ENCODE data around the gene ZFYVE9. TPM values are rescaled to one million over a fixed set of nuclear protein-coding genes. Genes with fewer than 3 reads are reported as not detected.
"Not testable (repeated sequence)": the region's sequence is repeated elsewhere in the genome, so short reads cannot be mapped to it uniquely, and the experiment has no call there.

Gene ZFYVE9
- polyA plus RNA-seq (2011; rRNA removed) = 9.8 and 18.2 TPM in 2 replicates
- 18.4 and 20.4 TPM in 2 replicates for polyA minus RNA-seq (2011; rRNA and poly(A)+ RNA removed)

DNA sequence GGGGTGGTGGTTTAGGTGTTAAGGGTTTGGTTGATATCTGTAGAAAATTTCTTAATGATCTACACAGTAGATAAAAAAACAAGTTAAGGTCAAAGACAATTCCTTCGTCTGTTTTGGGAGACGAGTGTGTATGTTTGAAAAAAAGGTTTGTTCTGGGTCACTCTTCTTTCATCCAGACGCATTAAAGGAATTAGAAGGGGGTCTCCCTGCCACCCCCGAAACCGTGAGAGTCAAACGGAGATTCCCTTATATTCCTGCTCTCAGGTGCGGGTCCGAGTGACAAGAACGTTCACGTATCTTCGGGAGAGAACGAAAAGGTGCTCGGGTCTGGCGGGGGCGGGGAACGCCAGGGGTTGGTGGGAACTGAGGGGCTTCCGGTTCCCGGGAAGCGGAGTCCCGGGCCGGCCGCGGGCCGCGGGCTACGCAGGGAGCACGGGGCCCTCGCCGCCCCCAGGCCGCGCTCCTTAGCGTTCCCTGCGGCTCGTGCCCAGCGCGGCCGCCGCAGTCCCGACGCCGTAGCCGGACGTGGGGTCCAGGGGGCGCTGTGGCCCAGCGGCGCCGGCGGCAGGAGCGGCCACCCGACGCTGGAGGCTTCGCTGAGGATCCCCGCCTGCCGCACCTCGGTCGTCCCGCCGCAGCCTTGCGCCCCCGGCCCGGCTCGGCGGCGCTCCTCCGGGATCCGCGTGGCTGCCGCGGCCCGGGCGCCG lies at the start of gene ZFYVE9:
TSS of gene ZFYVE9 (plus strand) at position 577 of the 707 bp plus-strand sequence. CDS start 91,118 bp downstream, outside the sequence.
- ChIA-PET CTCF (interaction anchor here (0.5 to 1.5 kb wide), 14 partner anchors 10 to 552 kb away, joined by 3 to 9 read pairs (median 4); no protein-coding TSS in a partner anchor), POLR2A (no interaction called here)
- TF ChIP-seq, protein P1, sequence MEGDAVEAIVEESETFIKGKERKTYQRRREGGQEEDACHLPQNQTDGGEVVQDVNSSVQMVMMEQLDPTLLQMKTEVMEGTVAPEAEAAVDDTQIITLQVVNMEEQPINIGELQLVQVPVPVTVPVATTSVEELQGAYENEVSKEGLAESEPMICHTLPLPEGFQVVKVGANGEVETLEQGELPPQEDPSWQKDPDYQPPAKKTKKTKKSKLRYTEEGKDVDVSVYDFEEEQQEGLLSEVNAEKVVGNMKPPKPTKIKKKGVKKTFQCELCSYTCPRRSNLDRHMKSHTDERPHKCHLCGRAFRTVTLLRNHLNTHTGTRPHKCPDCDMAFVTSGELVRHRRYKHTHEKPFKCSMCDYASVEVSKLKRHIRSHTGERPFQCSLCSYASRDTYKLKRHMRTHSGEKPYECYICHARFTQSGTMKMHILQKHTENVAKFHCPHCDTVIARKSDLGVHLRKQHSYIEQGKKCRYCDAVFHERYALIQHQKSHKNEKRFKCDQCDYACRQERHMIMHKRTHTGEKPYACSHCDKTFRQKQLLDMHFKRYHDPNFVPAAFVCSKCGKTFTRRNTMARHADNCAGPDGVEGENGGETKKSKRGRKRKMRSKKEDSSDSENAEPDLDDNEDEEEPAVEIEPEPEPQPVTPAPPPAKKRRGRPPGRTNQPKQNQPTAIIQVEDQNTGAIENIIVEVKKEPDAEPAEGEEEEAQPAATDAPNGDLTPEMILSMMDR (IDR thresholded peaks at IDR 0.05; ENCODE audit: insufficient read depth, low read depth, low read length) = peak; percentile 35
- Histone ChIP-seq H3K4me3 (ENCODE audit: low read depth, low read length) (peak within 1 kb of the TSS; percentile 67), H3K27me3 (ENCODE audit: control insufficient read depth, insufficient read depth, low read length) (no peaks in the 10 kb centered on the region), H3K36me3 (ENCODE audit: control insufficient read depth, insufficient read depth, low read length) (no peaks in the 10 kb centered on the region)
- no peak for DNase-seq (ENCODE audit: low read depth)

DNA sequence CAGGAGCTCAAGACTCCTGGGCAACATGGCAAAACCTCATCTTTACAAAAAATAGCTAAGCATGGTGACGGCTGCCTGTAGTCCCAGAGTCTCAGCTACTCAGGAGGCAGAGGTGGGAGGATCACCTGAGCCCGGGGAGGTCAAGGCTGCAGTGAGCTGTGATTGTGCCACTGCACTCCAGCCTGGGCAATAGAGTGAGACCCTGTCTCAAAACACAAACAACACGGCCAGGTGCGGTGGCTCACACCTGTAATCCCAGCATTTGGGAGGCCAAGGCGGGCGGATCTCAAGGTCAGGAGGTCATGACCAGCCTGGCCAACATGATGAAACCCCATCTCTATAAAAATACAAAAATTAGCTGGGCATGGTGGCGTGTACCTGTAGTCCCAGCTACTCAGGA lies 47.6 kb upstream of the ZFYVE9 start:
- H3K36me3 ChIP-seq (ENCODE audit: control insufficient read depth, insufficient read depth, low read length); DNase-seq (ENCODE audit: low read depth); CTCF ChIA-PET; POLR2A ChIA-PET; H3K4me3 ChIP-seq (ENCODE audit: low read depth, low read length); H3K27me3 ChIP-seq (ENCODE audit: control insufficient read depth, insufficient read depth, low read length): not testable (repeated sequence)

DNA sequence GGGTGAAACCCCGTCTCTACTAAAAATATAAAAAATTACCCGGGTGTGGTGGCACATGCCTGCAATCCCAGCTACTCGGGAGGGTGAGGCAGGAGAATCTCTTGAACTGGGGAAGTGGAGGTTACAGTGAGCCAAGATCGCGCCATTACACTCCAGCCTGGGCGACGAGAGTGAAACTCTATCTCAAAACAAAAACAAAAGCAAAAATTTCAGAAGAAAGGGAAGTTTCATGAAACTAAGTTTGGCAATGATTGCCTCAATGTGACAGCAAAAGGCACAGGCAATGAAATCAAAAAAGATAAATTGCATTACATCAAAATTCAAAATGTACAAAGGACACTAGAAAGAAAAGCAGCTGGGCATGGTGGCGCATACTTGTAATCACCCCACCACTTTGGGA lies 45.7 kb upstream of the ZFYVE9 start:
- POLR2A ChIA-PET = no interaction called here
- no peak for DNase-seq (ENCODE audit: low read depth)
- no peak overlapping the region for H3K4me3 ChIP-seq (ENCODE audit: low read depth, low read length)
- H3K27me3 ChIP-seq (ENCODE audit: control insufficient read depth, insufficient read depth, low read length) = no peaks in the 10 kb centered on the region
- TF ChIP-seq, protein P1 (IDR thresholded peaks at IDR 0.05; ENCODE audit: insufficient read depth, low read depth, low read length) = no peak
- CTCF ChIA-PET = no interaction called here
- H3K36me3 ChIP-seq (ENCODE audit: control insufficient read depth, insufficient read depth, low read length) = peaks cover 1% of the 10 kb centered on the region; the same call in 1 of the 2 replicates

- POLR2A ChIA-PET = no interaction called here
- CTCF ChIA-PET = no interaction called here
- DNase-seq (ENCODE audit: low read depth) = no peak
These were observed 43.6 kb upstream of the ZFYVE9 start for GRCh38 chr1:52098139-52098871.

GRCh38 chr1:52102336-52103013 lies 39.4 kb upstream of the ZFYVE9 start:
- H3K36me3 ChIP-seq (ENCODE audit: control insufficient read depth, insufficient read depth, low read length) = no peaks in the 10 kb centered on the region
- ChIA-PET POLR2A (no interaction called here), CTCF (no interaction called here)
- TF ChIP-seq, protein P1 (IDR thresholded peaks at IDR 0.05; ENCODE audit: insufficient read depth, low read depth, low read length) = no peak
- no peak for DNase-seq (ENCODE audit: low read depth)
- no peaks in the 10 kb centered on the region for H3K27me3 ChIP-seq (ENCODE audit: control insufficient read depth, insufficient read depth, low read length)
- no peak overlapping the region for H3K4me3 ChIP-seq (ENCODE audit: low read depth, low read length)

More at GRCh38 chr1:52098139-52098871, 43.6 kb upstream of the ZFYVE9 start:
- H3K27me3 ChIP-seq (ENCODE audit: control insufficient read depth, insufficient read depth, low read length) = no peaks in the 10 kb centered on the region
- no peak overlapping the region for H3K4me3 ChIP-seq (ENCODE audit: low read depth, low read length)
- TF ChIP-seq, protein P1 (IDR thresholded peaks at IDR 0.05; ENCODE audit: insufficient read depth, low read depth, low read length) = no peak
- no peaks in the 10 kb centered on the region for H3K36me3 ChIP-seq (ENCODE audit: control insufficient read depth, insufficient read depth, low read length)

Measured in BJ (cell line).